Adrenal gland (tissue), 5 donors: ENCODE measurements around the gene HNRNPC.

Source experiments
- CTCF ChIP-seq, 6 experiments: fragments of 450-650 bp in 4 of 6; fragments of 200-600 bp in 2 of 6; sonication (generic) in 1 of 6; IDR thresholded peaks; 1 replicate in 5 of 6; 2 replicates in 1 of 6; pipeline versions ENCODE4 v1.5.1 to v1.8.0; 2016 to 2021; ENCODE audit warnings: antibody characterized with exemption in 6 of 6, mild to moderate bottlenecking in 2 of 6, moderate library complexity in 1 of 6
- POLR2A ChIP-seq, 2 donors: fragments of 450-650 bp; IDR thresholded peaks; one replicate each; pipeline ENCODE4 v1.6.1; 2017; ENCODE audit warnings: antibody characterized with exemption in 2 of 2, mild to moderate bottlenecking in 2 of 2, moderate library complexity in 1 of 2
- donor health status: DM: no; HTN: no; CAD: no.

- TF ChIP-seq CTCF (IDR thresholded peaks at IDR 0.05) = no peak
- no peak for TF ChIP-seq POLR2A (IDR thresholded peaks at IDR 0.05)
Measured at GRCh38 chr14:21168055-21168454, 101.2 kb downstream of the HNRNPC start.
